GM12873 (cell line): ENCODE data around the gene KLHL36.

ENCODE experiments used
- CTCF ChIP-seq: IDR thresholded peaks from 2 replicates; pipeline ENCODE4 v1.5.1; 2012; ENCODE audit warnings: low read depth, mild to moderate bottlenecking, moderate library complexity, low read length, control low read depth; ENCODE audit not compliant: insufficient read depth; ENCODE audit errors: missing control alignments

Gene KLHL36

GRCh38 chr16:84611041-84611440 lies 37.3 kb upstream of the KLHL36 start:
- no peak for TF ChIP-seq CTCF

GRCh38 chr16:84612686-84613085 lies 35.6 kb upstream of the KLHL36 start:
- no peak for TF ChIP-seq CTCF

- no peak for TF ChIP-seq CTCF
These were observed 34.8 kb upstream of the KLHL36 start for GRCh38 chr16:84613408-84614072.

GRCh38 chr16:84614073-84614459 lies 34.2 kb upstream of the KLHL36 start:
- TF ChIP-seq CTCF, result no peak

- no peak for TF ChIP-seq CTCF
These were observed 33.7 kb upstream of the KLHL36 start for GRCh38 chr16:84614623-84614967.

- TF ChIP-seq CTCF, result no peak
These were observed 33.1 kb upstream of the KLHL36 start for GRCh38 chr16:84614968-84615813.

- no peak for TF ChIP-seq CTCF
These were observed 31.8 kb upstream of the KLHL36 start for GRCh38 chr16:84616515-84616914.
